ENCODE results near the gene CASZ1. TPM values are rescaled to one million over a fixed set of nuclear protein-coding genes. Genes with fewer than 3 reads are reported as not detected.

CASZ1 gene
- total and polyA plus RNA-seq, 9 of the 15 experiments (the other 6 are each of a cell fraction or from before 2014, with no cell fraction given) = 0.01 to 4.0 (median 0.76) TPM; not detected in 1

GRCh38 chr1:10662090-10662688 is 134.3 kb downstream of the CASZ1 start:
- no peak overlapping the region for H3K27ac ChIP-seq (ENCODE audit: extremely low read depth, low read depth, low read length)
- in situ Hi-C loops (cut with MboI) = no loop called here
- peaks cover 3% of the 10 kb centered on the region; the same call in 1 of the 2 replicates for H3K9me3 ChIP-seq (replicated peaks; ENCODE audit: control insufficient read depth, insufficient read depth, low read depth, low read length)
- intact Hi-C loops (cut with micrococcal nuclease) = no loop called here
- TF ChIP-seq BRD9 (IDR thresholded peaks at IDR 0.05; ENCODE audit: low read depth, partially characterized antibody) (no peak), NFATC3 (IDR thresholded peaks at IDR 0.05) (no peak), TBP (optimal IDR thresholded peaks at IDR 0.05; ENCODE audit: low read depth, low read length) (no peak), MAFF (IDR thresholded peaks at IDR 0.05; ENCODE audit: low read length) (no peak), ELF4 (CRISPR knock-in tag; IDR thresholded peaks at IDR 0.05) (0 out of 2 replicates have a peak, but pooled peaks have one; percentile 7), SIRT6 (IDR thresholded peaks at IDR 0.05; ENCODE audit: low read depth, low read length) (no peak), EGR1 (conservative IDR thresholded peaks at IDR 0.05) (peak; percentile 14; the same call in 1 of the 2 replicates), CBFA2T2 (conservative IDR thresholded peaks at IDR 0.05) (no peak), NFIX (CRISPR knock-in tag; IDR thresholded peaks at IDR 0.05; ENCODE audit: low read depth) (no peak), PTRF (tag; IDR thresholded peaks at IDR 0.05) (no peak), ARNT (IDR thresholded peaks at IDR 0.05) (no peak), RBM22 (IDR thresholded peaks at IDR 0.05; ENCODE audit: low read depth, low read length, poor library complexity, severe bottlenecking) (no peak), HNRNPLL (IDR thresholded peaks at IDR 0.05; ENCODE audit: low read depth, low read length, poor library complexity, severe bottlenecking) (no peak), ZNF174 (CRISPR knock-in tag; IDR thresholded peaks at IDR 0.05) (no peak)
- TF ChIP-seq, protein P1, sequence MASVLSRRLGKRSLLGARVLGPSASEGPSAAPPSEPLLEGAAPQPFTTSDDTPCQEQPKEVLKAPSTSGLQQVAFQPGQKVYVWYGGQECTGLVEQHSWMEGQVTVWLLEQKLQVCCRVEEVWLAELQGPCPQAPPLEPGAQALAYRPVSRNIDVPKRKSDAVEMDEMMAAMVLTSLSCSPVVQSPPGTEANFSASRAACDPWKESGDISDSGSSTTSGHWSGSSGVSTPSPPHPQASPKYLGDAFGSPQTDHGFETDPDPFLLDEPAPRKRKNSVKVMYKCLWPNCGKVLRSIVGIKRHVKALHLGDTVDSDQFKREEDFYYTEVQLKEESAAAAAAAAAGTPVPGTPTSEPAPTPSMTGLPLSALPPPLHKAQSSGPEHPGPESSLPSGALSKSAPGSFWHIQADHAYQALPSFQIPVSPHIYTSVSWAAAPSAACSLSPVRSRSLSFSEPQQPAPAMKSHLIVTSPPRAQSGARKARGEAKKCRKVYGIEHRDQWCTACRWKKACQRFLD (CRISPR knock-in tag; IDR thresholded peaks at IDR 0.05) = no peak
- TF ChIP-seq, protein P2, sequence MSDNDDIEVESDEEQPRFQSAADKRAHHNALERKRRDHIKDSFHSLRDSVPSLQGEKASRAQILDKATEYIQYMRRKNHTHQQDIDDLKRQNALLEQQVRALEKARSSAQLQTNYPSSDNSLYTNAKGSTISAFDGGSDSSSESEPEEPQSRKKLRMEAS (CRISPR knock-in tag; IDR thresholded peaks at IDR 0.05) = 0 out of 2 replicates have a peak, but pooled peaks have one; percentile 22
- TF ChIP-seq, protein P3, sequence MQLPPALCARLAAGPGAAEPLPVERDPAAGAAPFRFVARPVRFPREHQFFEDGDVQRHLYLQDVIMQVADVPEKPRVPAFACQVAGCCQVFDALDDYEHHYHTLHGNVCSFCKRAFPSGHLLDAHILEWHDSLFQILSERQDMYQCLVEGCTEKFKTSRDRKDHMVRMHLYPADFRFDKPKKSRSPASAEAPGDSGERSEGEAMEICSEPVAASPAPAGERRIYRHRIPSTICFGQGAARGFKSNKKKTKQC (CRISPR knock-in tag; IDR thresholded peaks at IDR 0.05) = no peak
- TF ChIP-seq, protein P4, sequence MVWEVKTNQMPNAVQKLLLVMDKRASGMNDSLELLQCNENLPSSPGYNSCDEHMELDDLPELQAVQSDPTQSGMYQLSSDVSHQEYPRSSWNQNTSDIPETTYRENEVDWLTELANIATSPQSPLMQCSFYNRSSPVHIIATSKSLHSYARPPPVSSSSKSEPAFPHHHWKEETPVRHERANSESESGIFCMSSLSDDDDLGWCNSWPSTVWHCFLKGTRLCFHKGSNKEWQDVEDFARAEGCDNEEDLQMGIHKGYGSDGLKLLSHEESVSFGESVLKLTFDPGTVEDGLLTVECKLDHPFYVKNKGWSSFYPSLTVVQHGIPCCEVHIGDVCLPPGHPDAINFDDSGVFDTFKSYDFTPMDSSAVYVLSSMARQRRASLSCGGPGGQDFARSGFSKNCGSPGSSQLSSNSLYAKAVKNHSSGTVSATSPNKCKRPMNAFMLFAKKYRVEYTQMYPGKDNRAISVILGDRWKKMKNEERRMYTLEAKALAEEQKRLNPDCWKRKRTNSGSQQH (CRISPR knock-in tag; IDR thresholded peaks at IDR 0.05) = 0 out of 2 replicates have a peak, but pooled peaks have one; percentile 21
- H3K4me3 ChIP-seq = no peak overlapping the region
- H3K79me2 ChIP-seq (ENCODE audit: control insufficient read depth, insufficient read depth, low read length) = no peaks in the 10 kb centered on the region
- H3K9ac ChIP-seq (ENCODE audit: insufficient read depth in 1 of 2, low read depth in 2 of 2, low read length in 2 of 2) = no peak overlapping the region
- no peak overlapping the region for H2AFZ ChIP-seq (ENCODE audit: low read depth, low read length)
- FAIRE-seq (peak; percentile 42), ATAC-seq (no peak), DNase-seq (ENCODE audit: extremely low read depth in 1 of 4, low spot score in 3 of 4) (no peak)
- H3K4me1 ChIP-seq (replicated peaks in 1 of 2; ENCODE audit: control insufficient read depth in 2 of 2, insufficient read depth in 2 of 2, low read length in 2 of 2) = peaks cover 0 to 58% of the 10 kb centered on the region in 2 experiments; a peak in 2 of 5 replicates
- no TSS peak for BruUV-seq (replicated peaks)
- H3K9me1 ChIP-seq (ENCODE audit: control insufficient read depth, insufficient read depth, low read length) = no peaks in the 10 kb centered on the region
- H3K27me3 ChIP-seq (ENCODE audit: control insufficient read depth in 2 of 2, insufficient read depth in 2 of 2, low read length in 2 of 2) = peaks cover 38 to 84% of the 10 kb centered on the region in 2 experiments
- ChIA-PET POLR2A (no interaction called here), CTCF (ENCODE audit: low intra/inter-chr PET ratio) (no interaction called here)
- no peak overlapping the region for H3K4me2 ChIP-seq (ENCODE audit: insufficient read depth, low read length)
- H3K36me3 ChIP-seq (ENCODE audit: control insufficient read depth, insufficient read depth, low read length) = no peaks in the 10 kb centered on the region
- H4K20me1 ChIP-seq (replicated peaks; ENCODE audit: control insufficient read depth, insufficient read depth, low read length) = peaks cover 27% of the 10 kb centered on the region
- WGBS (ENCODE audit: insufficient coverage, low coverage, missing lambda C conversion rate) = 43% methylated on average over 8 of the region's 8 CpGs
